GM19468 (cell line): Measurements from ENCODE around the gene ISOC1.
A peak's percentile ranks its signal among the peaks of the same experiment; 100 is the strongest.

Source experiments
- ATAC-seq: cut with Tn5 transposase; IDR thresholded peaks from one replicate; pipeline ENCODE4 v1.9.1; 2021; ENCODE audit warnings: mild to moderate bottlenecking, moderate library complexity, moderate number of reproducible peaks; ENCODE audit not compliant: unreplicated experiment; ENCODE audit errors: extremely low read depth

ISOC1 gene

DNA sequence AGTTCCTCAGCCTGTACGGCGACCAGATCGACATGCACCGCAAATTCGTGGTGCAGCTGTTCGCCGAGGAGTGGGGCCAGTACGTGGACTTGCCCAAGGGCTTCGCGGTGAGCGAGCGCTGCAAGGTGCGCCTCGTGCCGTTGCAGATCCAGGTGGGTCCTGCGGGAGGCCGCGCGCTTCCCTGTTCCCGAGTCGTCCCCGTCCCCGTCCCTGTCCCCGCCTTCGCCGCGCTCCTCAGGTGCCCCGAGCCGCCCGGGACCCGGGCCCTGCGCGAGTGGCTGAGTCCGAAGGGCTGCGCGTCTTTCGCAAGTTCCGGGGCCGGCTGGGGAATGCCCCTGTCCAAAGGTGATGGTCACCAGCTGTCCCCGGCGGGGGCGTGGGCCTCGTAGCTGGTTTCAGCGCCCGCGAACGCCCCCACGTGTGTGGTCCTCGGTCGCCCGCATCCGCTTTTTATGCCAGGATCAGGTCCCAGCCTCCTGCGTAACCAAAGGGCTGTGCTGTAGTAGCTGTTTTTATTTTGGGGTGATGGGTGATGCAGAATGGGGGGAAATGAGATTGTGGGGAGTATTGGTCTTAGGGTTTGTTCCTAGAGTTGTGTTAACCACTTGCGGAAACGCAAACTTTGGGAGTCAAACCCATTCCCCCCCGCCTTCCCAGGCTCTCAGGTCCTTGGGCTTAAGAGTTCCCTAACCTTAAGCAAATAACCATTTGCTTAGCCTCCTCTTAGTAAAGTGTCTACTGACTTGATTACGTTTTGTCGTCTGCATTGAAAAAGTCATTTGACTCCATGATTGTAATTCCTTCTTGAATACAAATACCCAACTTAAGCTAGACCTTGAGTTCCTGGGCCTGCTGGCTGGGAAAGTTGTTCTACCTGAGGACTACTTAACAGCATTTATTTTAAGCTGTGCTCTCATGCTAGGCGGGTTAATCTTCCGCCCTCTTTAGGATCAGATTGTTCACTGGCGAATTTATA lies 663 bp downstream of the ISOC1 start:
- ATAC-seq: peak; percentile 21

DNA sequence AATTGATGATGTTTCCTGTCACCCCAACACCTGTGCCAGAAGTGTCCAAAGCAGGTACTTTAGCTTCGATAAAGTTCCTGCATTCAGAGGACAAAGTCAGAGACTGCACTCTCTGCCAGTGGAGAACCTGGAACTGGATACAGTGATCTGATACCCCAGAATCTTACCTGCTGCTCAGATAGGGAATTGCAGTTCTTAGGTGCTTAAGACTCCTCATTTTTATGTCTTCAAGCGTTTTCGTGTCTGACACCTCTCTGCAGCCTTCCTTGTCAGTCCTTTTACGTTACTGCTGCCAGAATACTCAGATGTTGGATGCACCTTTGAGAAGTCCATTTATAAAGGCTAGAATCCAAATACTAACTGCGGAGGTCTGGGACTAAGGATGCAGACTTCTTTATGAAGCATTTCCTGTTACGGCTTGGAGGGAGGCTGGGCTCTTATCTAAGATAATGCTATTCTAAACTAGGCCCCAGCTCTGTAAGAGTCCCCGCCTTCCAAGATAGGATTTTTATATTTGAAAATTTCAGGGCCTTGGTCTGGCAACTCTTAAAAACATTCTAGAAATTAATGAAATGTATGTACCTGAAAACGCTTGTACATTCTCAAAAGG lies 1.9 kb downstream of the ISOC1 start:
- ATAC-seq: no peak

DNA sequence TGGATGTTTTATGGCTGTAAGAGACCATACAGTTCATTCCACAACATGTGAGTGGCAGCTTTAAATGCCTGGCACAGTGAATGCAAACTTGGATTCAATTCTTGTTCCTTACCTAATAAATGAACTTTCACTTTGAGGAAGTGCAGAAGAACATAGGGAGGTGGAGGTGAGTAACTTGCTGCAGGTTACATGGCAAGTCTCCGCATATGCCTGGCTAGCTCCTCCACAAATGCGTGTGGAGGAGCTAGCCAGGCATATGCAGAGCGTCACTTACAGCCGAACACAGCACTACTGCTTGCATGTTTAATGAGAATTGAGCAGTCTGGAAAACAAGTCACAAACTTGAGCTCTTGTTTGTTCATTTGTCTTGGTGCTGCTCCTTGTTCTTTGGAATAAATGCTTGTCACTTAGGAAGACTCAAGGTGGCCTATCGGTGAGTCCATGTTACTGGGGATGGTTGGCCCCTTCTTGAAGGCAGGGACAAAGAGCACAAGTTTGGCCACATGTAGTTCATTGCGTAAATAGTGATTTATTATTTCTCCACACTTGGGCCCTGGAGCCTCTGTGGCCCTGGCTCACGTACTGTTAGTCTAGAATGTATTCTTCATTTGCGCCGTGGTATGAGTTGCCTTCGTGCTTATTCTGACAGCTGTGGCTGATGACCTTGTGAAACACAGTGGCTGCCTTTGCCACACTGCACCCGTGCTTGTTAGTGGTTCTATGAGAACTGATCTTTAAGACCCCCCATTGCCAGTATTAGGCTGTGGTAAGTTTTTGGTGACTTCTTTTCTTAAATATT lies 3.1 kb downstream of the ISOC1 start:
- no peak for ATAC-seq

DNA sequence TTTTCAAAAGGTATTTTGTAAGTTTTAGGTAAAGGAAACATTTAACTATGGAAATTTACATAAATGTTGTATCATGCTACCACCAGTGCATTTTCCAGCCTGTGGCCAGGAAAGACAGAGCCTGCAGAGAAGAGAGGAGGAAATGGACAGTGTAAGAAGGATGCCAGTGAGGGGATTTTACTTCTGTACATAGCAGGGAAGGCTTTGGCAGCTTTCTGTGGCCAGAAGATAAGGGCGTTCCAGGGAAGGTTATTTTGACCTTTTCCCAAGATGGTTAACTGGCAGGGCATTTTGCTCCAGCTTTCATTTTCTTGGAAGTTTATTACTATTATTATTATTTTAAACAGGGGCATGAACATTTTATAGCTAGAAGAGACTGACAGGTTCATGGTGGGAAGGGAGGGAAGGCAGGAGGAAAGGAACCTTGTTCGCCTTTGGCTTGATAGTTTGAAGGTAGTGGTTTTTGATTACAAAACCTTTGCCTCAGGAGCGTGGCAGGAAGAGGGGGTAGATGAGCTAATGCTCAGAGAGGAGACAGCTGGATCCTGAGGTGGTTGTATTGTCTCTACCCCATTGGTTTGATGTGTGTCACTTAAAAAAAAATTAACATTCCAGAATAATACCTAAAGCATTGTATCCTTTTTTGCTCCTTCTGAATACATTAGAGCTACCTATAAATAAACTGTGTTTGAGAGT lies 4.1 kb downstream of the ISOC1 start:
- no peak for ATAC-seq

DNA sequence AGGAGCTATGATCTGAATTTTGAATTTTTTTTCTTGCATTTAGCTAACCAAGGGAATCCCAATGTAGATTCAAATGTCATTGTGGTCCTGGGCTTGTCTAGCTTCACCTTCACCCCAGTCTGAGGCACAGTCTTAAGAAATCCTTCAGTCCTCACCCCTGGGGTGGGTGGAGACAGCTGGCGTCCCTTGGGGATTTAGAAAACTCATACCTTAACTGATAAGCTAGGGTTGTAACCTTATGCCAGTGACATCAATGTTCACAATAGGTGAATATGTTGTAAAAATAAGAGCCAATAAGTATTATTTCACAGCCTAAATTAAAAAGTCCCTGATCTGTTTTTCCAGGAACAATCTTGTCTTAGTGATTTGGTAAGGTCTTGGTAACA lies 4.6 kb downstream of the ISOC1 start:
- ATAC-seq: no peak

DNA sequence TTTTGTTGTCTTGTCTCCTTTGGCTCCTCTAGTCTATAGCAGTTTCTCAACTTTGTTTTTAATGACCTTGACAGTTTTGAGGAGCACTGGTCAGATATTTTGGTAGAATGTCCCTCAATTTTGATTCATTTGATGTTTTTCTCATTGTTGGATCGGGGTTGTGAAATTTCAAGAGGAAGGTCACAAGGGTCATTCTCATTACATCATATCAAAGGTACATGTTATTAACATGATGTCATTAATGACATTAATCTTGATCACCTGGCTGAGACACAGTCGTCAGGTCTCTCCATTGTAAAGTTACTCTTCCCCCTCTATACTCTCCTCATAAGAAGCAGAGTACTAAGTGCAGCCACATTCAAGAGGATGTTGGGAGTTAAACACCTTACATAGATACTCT lies 7.2 kb downstream of the ISOC1 start:
- ATAC-seq: no peak

DNA sequence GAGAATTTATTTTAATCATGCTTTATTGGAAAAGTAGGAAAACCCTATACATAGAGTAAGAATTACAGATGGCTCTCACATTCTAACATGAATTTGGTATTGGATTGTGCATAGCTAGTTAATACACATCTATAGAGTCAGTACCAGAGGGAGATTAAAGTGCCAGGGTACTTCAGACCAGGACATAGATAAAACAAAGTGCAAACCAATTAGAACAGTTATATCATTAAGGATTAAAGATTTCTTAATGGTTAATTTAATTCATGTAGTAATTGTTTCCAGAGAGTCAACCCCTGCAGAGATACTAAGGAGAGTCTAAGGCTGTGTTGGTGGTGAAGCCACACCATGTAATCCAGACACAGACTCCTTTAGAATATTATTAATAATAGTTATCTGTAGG lies 8.8 kb downstream of the ISOC1 start:
- ATAC-seq: no peak

DNA sequence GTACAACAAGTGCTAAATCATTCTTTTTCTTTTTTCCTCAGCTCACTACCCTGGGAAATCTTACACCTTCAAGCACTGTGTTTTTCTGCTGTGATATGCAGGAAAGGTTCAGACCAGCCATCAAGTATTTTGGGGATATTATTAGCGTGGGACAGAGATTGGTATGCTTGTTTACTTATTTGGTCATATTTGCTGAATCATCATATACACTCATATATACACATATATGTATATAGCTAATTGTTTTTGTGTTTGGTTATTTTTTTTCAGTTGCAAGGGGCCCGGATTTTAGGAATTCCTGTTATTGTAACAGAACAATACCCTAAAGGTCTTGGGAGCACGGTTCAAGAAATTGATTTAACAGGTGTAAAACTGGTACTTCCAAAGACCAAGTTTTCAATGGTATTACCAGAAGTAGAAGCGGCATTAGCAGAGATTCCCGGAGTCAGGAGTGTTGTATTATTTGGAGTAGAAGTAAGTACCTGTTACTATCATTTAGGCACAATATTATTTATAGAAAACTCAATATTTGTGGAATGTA lies 10.4 kb downstream of the ISOC1 start:
- ATAC-seq: no peak

DNA sequence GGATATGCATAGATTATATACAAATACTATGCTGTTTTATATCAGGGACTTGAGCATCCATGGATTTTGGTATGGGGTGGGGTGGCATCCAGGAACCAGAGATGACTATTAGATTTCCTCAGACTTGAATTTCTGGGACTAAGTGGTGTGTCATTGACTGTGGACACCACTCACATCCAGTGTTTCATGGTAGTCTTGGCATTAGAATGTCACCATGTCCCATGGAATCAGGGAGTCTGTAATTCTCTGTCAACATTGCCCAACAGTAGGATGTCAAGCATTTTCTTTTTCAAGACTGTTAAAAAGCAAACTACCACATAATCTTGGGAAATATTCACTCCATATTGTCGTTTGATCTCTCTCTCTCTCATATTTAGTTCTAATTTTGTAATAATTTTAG lies 13.1 kb downstream of the ISOC1 start:
- no peak for ATAC-seq

DNA sequence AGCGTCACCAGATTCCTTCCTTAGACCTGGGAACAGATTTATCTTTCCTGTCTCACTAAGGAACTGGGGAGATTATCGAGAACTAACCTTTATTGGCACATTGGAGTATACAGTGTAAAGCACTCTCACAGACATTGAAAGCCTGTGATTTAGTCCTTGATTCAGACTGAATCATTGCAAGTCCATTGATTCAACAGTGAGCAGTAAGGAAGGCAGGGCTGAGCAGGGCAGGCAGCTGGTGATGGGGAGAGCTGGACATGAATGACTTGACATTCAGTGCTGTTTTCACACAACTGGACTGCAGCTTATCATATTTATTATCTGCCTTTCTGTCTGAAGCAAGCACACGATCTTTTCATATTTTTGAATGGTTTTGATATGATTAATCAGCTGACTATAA lies 16.2 kb downstream of the ISOC1 start:
- no peak for ATAC-seq

DNA sequence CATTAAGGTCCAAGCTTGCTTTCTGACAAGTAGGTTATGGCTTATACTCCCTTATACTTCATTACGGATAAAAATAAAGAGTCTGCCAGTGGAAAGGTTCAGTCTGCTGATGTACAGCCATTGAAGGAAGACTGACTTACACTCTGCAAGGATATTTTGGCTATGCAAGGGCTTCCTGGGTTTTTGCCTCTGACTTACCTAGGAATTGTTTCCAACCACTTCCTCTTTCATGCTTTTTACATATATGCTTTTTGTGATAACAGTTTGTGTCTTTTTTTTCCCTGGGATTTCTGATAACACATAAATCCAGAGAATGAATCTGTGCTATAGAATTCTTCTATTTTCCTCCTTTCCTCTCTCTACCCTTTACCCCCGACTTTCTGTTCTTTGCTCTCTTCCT lies 16.8 kb downstream of the ISOC1 start:
- ATAC-seq: no peak

DNA sequence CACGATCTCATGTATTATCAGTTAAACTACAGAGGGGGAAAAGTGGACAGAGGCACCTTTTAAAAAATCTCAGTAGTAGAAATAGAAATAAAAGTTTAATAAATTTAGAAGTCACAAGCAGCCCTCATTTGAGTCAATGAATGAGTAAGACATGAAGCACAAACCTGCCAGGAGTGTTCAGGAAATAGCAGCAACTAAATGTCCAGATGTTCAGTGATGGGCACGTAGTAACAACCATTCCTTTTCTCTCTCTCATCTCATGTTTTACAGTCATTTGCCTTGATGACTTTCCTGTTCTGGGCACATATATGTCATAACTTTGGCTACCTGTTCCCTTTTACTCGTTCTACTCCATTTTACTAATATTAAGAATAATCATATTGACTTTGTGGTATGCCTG lies 17.7 kb downstream of the ISOC1 start:
- ATAC-seq: no peak

DNA sequence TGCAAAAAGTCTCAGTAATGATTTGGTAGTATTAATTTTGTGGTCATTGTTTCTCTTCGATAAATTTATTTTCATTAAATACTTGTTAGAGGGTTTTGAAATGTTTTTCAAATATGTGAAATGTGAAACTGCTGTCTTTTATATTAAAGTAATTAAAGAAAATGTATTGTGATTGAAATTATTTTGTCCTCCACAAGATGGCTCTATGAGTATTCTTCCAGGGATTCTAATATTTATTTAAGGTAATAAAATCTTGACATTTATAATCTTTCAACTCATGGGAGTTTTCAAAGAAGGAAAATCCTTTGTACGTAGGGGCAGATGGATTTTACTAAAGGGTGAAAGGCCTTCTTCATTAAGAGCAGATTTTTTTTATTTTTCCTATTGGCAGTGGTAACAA lies 19.3 kb downstream of the ISOC1 start:
- no peak for ATAC-seq

DNA sequence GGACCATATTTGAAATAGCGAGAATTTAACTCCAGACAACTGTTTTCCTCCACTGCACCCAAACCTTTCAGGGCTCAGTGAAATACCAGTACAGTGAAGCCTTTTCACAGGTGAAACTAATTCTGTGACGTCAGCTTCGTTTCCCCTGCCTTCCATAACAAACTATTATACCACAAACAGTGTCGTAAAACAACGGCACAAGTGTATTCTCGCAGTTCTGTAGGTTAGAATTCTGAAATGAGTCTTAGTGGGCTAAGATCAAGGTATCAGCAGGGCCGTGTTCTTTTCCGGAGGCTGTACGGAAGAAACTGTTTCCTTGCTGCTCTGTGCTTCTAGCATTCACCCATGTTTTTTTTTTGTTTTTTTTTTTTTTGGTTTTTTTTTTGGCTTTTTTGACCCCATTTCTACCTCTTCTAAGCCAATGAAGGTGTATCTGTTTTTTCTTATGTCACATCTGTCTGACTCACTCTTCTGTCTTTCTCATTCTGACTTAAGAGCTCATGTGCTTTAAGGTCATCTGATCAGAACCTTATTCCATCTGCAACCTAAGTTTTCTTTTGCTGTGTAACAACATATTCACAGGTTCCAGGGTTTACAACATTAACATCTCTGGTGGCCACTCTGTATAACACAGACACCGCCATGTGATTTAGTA lies 20.1 kb downstream of the ISOC1 start:
- ATAC-seq: no peak

DNA sequence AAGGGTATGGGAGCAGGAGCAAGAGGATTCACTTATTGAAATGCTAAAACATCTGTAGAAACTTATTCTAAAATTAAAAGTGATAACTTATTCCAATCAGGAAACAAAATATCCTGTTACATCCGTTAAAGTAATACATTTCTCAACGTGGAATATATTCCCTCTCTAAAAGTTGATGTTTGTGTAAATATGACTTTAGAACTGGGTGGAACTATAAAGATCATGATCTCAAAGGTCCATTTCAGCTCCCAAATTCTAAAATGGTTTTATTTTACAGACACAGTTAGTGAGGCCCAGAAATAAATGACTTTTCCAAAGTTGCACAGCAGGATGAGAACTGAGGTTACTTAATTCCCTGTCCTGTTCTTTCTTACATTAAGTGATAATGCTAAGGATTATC lies 21.1 kb downstream of the ISOC1 start:
- ATAC-seq: no peak

DNA sequence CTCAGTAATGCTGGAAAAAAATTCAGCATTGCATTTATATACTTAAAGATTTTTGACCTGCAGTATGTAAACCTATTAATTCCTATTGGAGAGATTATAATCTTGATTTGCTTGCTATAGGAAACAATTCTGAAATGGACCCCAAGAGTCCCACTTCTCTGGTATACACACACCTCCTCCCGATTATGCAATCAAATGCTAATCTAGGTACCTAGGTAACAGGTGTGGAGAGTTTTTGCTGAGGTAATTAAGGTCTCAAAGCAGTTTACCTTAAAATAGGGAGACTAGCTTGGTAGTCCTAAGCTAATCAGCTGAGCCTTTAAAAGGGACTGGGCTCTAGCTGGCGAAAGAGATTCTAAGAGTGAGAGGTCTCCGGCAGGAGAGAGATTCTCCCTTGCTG lies 22.2 kb downstream of the ISOC1 start:
- no peak for ATAC-seq

DNA sequence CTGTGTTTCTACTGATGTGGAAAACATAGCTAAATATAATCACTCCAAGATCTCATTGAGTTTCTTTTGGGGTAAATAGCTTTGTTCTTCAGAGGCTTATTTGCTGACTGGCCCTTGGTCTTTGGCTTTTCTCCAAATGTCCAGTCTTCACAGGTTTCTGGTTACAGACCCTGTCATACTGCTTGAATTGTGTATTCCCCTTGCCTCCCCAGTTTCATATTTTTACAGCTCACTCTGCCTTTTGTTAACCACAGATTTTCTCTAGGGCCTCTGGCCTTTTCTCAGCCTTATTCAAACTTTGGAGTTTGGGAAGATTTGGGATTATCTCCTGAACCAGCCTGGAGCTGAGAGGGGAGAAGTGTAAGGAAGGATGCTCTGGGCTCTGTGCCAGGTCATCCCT lies 23.9 kb downstream of the ISOC1 start:
- no peak for ATAC-seq

DNA sequence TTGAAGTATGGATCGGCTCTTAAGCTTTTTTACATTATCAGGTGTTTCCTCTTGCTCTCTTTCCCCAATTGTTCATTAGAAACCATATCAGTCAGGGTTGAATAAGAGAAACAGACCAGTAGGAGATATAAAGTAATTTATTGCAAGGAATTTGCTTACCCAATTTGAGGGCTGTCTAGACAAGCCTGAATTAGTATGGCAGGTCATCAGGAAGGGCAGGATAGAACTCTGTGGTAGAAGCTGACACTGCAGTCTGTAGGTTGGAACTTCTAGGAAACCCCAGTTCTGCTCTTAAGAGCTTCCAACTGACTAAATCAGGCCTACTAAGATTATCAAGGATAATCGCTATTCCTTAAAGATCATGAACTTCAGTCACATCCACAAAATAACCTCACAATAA lies 24.3 kb downstream of the ISOC1 start:
- ATAC-seq: no peak

DNA sequence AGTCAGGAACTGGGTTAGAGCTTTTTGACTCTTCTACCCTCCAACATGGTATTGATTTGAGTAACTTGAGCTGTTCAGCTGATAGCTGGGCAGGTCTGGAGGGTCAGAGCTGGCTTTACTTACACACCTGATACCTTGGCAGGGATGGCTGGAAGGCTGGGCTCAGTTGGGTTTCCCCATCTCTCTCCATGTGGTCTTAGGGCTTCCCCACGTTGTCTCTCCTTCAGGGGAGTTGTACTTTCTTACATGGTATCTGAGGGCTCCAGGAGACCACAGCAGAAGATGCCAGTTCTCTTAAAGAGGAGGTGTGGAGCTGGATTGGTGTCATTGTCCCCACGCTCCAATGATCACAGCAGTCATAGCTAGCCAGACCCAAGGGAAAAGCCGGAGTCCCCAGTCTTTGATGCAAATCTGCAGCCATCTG lies 25.6 kb downstream of the ISOC1 start:
- peak; percentile 16 for ATAC-seq

DNA sequence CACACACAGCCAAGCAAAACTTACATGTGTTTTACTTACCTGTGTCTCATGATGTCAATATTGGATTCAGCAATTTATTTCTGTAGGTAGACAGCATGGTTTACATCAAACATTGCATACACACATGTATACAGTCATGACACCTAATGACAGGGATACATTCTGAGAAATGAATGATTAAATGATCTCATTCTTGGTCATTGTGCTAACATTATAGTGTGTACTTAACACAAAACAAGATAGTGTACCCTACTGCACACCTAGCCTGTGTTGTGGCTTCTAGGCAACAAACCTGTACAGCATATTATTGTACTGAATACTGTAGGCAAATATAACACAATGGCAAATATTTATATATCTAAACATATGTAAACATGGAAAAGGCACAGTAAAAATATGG lies 28.0 kb downstream of the ISOC1 start:
- ATAC-seq: no peak
